Coronary artery (tissue), 2 donors: ENCODE measurements around the gene SGO1.
A peak's percentile ranks its signal among the peaks of the same experiment; 100 is the strongest.

Source experiments
- DNase-seq: peaks from one replicate; pipeline ENCODE4 v3.0.0-alpha.2; 2017; ENCODE audit warnings: low spot score
- H3K27ac ChIP-seq, 2 donors: fragments of 200-600 bp; sonication (generic); one replicate each; pipeline ENCODE4 v1.5.1; 2016 to 2019
- H3K4me3 ChIP-seq: fragments of 200-600 bp; sonication (generic); 2 replicates; pipeline ENCODE4 v1.5.1; 2016; ENCODE audit warnings: mild to moderate bottlenecking, moderate library complexity
- TF ChIP-seq, protein P1 (sequence below): fragments of 200-600 bp; sonication (generic); IDR thresholded peaks from one replicate; pipeline ENCODE4 v1.5.1; 2019; ENCODE audit warnings: antibody characterized with exemption

SGO1 gene

DNA sequence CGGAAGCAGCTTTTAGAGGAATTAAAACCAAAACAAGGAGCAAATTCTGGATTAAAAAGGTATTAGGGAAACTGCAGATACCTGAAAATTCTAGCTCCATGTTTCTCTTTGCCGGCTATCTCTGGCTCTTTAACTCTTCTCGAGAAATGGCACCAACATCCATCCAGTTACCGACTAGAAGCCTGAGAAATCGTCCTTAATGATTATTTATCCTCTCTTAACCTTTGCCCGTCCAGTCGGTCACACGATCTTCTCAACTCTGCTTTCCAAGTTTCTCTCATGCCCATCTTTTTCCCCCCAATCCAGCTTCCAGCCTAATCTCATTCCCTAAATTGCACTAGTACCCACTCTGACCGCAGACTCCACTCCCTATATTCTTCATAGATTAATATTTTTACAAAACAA is 596 bp upstream of the SGO1 start:
- Histone ChIP-seq H3K4me3 (peak overlapping the region; percentile 75), H3K27ac (peak overlapping the region; percentile 82 to 84)
- TF ChIP-seq, protein P1, sequence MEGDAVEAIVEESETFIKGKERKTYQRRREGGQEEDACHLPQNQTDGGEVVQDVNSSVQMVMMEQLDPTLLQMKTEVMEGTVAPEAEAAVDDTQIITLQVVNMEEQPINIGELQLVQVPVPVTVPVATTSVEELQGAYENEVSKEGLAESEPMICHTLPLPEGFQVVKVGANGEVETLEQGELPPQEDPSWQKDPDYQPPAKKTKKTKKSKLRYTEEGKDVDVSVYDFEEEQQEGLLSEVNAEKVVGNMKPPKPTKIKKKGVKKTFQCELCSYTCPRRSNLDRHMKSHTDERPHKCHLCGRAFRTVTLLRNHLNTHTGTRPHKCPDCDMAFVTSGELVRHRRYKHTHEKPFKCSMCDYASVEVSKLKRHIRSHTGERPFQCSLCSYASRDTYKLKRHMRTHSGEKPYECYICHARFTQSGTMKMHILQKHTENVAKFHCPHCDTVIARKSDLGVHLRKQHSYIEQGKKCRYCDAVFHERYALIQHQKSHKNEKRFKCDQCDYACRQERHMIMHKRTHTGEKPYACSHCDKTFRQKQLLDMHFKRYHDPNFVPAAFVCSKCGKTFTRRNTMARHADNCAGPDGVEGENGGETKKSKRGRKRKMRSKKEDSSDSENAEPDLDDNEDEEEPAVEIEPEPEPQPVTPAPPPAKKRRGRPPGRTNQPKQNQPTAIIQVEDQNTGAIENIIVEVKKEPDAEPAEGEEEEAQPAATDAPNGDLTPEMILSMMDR: no peak
- no peak for DNase-seq

DNA sequence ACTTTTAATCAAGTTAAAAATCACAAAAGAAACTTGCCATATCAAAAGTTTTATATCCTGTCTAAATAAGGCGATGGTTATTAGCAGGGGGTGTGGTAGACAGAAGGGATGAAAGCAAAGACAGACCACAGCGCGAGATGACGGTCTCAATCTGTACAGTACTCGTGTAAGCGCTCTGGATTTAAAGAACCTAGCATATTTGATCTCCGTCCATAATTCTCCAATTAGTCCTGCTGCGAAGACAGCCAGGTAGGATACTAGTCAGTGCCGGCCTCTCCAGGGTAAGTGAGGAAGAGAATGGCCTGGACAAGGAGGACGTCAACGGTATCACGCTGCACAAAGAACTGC is 701 bp downstream of the SGO1 start:
- H3K27ac ChIP-seq: no peak overlapping the region
- DNase-seq: no peak
- peak overlapping the region; percentile 75 for H3K4me3 ChIP-seq
- TF ChIP-seq, protein P1: no peak

DNA sequence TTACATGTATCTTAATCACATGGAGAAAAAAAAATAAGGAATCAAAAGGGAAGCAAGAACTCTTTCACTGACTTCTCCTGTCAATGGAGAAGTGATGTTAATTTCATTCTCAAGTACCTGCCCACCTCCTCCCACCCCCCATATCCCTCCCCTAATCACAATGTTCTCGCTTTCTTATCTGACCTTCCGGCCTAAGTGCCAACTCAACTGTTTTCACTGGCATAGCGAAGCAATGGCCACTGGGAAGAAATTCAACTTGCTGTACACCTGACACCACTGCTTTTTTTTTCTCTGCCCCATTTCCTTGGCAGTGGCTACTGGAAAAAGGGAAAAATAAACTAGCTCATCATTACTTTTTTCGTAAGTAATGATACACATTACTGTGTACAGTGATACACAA is 3.8 kb downstream of the SGO1 start:
- Histone ChIP-seq H3K27ac (no peak overlapping the region), H3K4me3 (no peak overlapping the region)
- no peak for DNase-seq
- TF ChIP-seq, protein P1: no peak

DNA sequence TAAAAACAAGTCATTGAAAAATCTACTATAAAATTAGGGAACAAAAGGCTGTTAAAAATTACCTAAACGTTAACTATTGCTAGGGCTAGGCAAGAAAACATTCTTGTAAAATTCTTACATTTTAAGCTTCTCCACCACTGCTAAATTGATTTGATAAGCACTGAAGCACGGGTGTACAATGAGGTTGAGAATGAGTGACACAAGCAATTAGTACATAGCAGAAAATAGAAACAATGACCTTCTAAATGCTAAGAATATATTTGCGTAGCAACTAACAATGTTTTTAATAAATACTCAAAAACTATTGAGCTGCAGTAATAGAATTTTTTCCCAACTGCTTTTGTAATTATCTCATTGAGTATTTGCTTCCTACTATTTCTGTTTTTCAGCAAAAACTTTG is 4.7 kb downstream of the SGO1 start:
- TF ChIP-seq, protein P1: no peak
- DNase-seq: no peak
- Histone ChIP-seq H3K27ac (no peak overlapping the region), H3K4me3 (no peak overlapping the region)

DNA sequence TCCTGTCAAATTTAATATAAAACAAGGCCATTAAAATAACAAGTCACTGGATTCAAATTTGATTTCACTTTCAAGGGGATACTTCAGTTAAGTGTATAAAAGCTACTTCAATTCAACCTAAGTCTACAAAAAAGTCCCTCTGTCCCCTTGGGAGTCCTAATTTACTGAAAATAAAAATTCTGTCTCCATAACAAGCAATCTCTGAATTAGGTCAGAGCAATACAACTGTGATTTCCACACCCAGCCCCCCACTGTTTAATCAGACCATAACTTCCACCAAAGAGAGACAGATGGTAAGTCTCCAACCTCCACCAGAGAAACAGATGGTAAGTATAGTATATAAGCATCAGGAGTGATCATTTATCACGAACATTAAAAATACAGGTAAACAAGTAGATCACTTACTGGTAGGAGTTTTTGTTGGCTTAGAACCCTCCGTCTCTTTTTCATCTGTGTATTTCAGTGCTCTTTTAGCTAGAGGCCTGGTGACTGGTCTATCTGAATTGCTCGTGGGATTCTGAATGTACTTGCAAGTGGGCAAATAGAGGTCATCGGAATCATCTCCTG is 12.1 kb downstream of the SGO1 start:
- TF ChIP-seq, protein P1: no peak
- H3K4me3 ChIP-seq: no peak overlapping the region
- H3K27ac ChIP-seq: no peak overlapping the region
- no peak for DNase-seq

DNA sequence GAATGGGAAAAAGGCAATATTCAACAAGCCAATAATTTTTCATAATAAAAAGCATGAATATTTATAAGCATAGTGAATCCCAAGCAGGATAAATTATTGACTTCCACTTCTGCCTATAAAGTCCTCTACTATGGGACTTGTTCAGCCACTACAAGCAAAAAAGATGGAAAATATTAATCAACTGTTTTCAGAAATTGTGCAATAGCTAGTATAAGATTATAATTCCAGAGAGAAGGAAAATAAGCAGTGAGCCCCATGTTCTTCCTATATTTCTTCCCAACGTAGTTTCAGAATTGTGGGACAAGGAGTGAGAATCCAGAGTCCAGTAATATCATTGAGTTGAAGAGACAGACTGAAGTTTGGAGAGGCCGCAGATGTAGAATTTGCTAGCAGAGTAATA is 24.3 kb downstream of the SGO1 start:
- Histone ChIP-seq H3K4me3 (no peak overlapping the region), H3K27ac (no peak overlapping the region)
- no peak for DNase-seq
- TF ChIP-seq, protein P1: no peak

DNA sequence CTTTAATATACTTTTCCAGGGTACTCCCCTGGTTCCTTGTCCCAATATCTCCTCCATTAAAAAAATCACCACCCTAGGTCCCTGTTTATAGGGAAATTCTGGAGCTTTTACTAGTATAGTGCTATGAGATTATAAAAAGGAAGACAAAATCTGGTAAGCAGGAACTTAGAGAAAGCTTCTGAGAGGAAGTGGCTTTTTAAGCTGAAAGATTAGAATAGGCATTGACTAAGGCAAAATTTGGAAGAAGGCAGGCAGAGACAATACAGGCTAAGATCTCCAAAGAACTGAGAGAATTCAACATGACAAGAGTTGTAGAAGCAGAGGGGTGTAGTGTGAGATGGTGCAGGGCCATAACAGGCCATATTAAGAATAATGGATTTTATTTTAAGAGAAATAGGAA is 25.8 kb downstream of the SGO1 start:
- no peak overlapping the region for H3K27ac ChIP-seq
- no peak for DNase-seq
- TF ChIP-seq, protein P1: no peak
- no peak overlapping the region for H3K4me3 ChIP-seq
